Upper lobe of left lung (tissue), 6 donors: ENCODE results near the gene PCIF1. TPM values are rescaled to one million over a fixed set of nuclear protein-coding genes. Genes with fewer than 3 reads are reported as not detected.
"Not testable (repeated sequence)": the region's sequence is repeated elsewhere in the genome, so short reads cannot be mapped to it uniquely, and the experiment has no call there.

Experiments
- ATAC-seq, 2 donors: fragments of 200-7000 bp; cut with Tn5 transposase; one replicate each; pipeline ENCODE4 v1.9.1; 2022; ENCODE audit warnings: mild to moderate bottlenecking in 2 of 2, moderate library complexity in 2 of 2; ENCODE audit not compliant: low FRiP score in 2 of 2
- DNase-seq, 2 donors: peaks; one replicate each; pipeline ENCODE4 v3.0.0-alpha.2; 2019 to 2020
- H3K27ac ChIP-seq, 4 donors: fragments of 200-600 bp; sonication (generic); one replicate each; pipeline ENCODE4 v1.5.1; 2016 to 2019
- H3K27me3 ChIP-seq, 4 donors: fragments of 200-600 bp; sonication (generic); one replicate each; pipeline ENCODE4 v1.5.1; 2017 to 2019
- H3K36me3 ChIP-seq, 4 donors: fragments of 200-600 bp; sonication (generic); one replicate each; pipeline ENCODE4 v1.5.1; 2016 to 2019
- H3K4me1 ChIP-seq, 4 donors: fragments of 200-600 bp; sonication (generic); one replicate each; pipeline ENCODE4 v1.5.1; 2018 to 2019
- H3K4me3 ChIP-seq, 4 donors: fragments of 200-600 bp; sonication (generic); one replicate each; pipeline ENCODE4 v1.5.1; 2017 to 2019; ENCODE audit warnings: mild to moderate bottlenecking in 2 of 4, moderate library complexity in 1 of 4
- H3K9me3 ChIP-seq, 4 donors: fragments of 200-600 bp; sonication (generic); one replicate each; pipeline ENCODE4 v1.5.1; 2018 to 2019
- CTCF ChIP-seq, 6 experiments: fragments of 450-650 bp in 4 of 6; fragments of 200-600 bp in 2 of 6; sonication (generic) in 2 of 6; IDR thresholded peaks; one replicate each; pipeline ENCODE4 v1.5.1; 2016 to 2019; ENCODE audit warnings: antibody characterized with exemption in 6 of 6
- EP300 ChIP-seq, 4 donors: sonication (generic); formaldehyde crosslinking; IDR thresholded peaks; one replicate each; pipeline ENCODE4 v1.5.1; 2017; ENCODE audit warnings: antibody characterized with exemption in 4 of 4, control low read depth in 2 of 4
- POLR2A ChIP-seq, 4 donors: fragments of 450-650 bp; IDR thresholded peaks; one replicate each; pipeline ENCODE4 v1.5.1; 2016 to 2017; ENCODE audit warnings: antibody characterized with exemption in 4 of 4, mild to moderate bottlenecking in 2 of 4
- POLR2AphosphoS5 ChIP-seq, 2 donors: sonication (generic); formaldehyde crosslinking; IDR thresholded peaks; one replicate each; pipeline ENCODE4 v1.5.1; 2017; ENCODE audit warnings: antibody characterized with exemption in 2 of 2
- WGBS, 2 donors: methylation state at CpG; one replicate each; pipeline ENCODE4 v1.1.5; 2017 to 2018; 5-methylcytosine and 5-hydroxymethylcytosine counted together
- total RNA-seq, 6 donors: library from RNA; depleted of rRNA in 4 of 6; stranded (reverse); fragments of >200 nt in 4 of 6; gene quantifications; one replicate each; pipeline versions ENCODE4 v1.1.0 to v1.2.1, GENCODE V29; 2016 to 2021
- donor health status: DM: no; HTN: no; CAD: no; lungs with moderate emphysema.
- donor health status: DM: no; HTN: yes; CAD: no; lungs with severe emphysema.

PCIF1 gene
- total RNA-seq, 6 donors from 2014 or later, result 41.7 to 59.7 (median 47.1) TPM

- Histone ChIP-seq H3K36me3 (no peaks in the 10 kb centered on the region), H3K4me1 (peaks cover 12 to 43% (median 34%) of the 10 kb centered on the region in 4 donors), H3K27ac (peak overlapping the region; percentile 50 to 82 (median 76)), H3K27me3 (no peaks in the 10 kb centered on the region), H3K4me3 (no peak overlapping the region), H3K9me3 (no peaks in the 10 kb centered on the region)
- ATAC-seq, result peak; percentile 38 to 76
- no peak for DNase-seq
- TF ChIP-seq POLR2AphosphoS5 (IDR thresholded peaks at IDR 0.05) (peak in 1 of 2 donors; percentile 10), POLR2A (IDR thresholded peaks at IDR 0.05) (peak in 1 of 4 donors; percentile 29), EP300 (IDR thresholded peaks at IDR 0.05) (no peak), CTCF (IDR thresholded peaks at IDR 0.05) (no peak)
- 54 to 71% methylated on average over 15 to 21 of the region's 21 CpGs for WGBS, 2 donors
These were observed 9.9 kb upstream of the PCIF1 start for GRCh38 chr20:45924391-45925261.

- no peaks in the 10 kb centered on the region for H3K9me3 ChIP-seq
- H3K4me3 ChIP-seq, result no peak overlapping the region
- DNase-seq (no peak), ATAC-seq (no peak)
- 76 to 83% methylated on average over 8 to 9 of the region's 9 CpGs for WGBS, 2 donors
- H3K27ac ChIP-seq, result peak overlapping the region in 3 of 4 donors; percentile 14 to 82 (median 72)
- H3K36me3 ChIP-seq, result no peaks in the 10 kb centered on the region
- H3K27me3 ChIP-seq, result no peaks in the 10 kb centered on the region
- H3K4me1 ChIP-seq, result peaks cover 8 to 30% (median 23%) of the 10 kb centered on the region in 4 donors
- TF ChIP-seq EP300 (IDR thresholded peaks at IDR 0.05), result no peak
- no peak for TF ChIP-seq POLR2A (IDR thresholded peaks at IDR 0.05)
- TF ChIP-seq CTCF (IDR thresholded peaks at IDR 0.05), result no peak
- no peak for TF ChIP-seq POLR2AphosphoS5 (IDR thresholded peaks at IDR 0.05)
These were observed 8.5 kb upstream of the PCIF1 start for GRCh38 chr20:45925821-45926506.

- Histone ChIP-seq H3K27ac (no peak overlapping the region), H3K4me3 (no peak overlapping the region), H3K4me1 (peaks cover 8 to 26% (median 19%) of the 10 kb centered on the region in 4 donors), H3K27me3 (no peaks in the 10 kb centered on the region), H3K36me3 (no peaks in the 10 kb centered on the region), H3K9me3 (no peaks in the 10 kb centered on the region)
- 82 to 93% methylated on average over 2 of the region's 2 CpGs for WGBS, 2 donors
- ATAC-seq (no peak), DNase-seq (no peak)
- TF ChIP-seq EP300 (IDR thresholded peaks at IDR 0.05), result no peak
- no peak for TF ChIP-seq POLR2AphosphoS5 (IDR thresholded peaks at IDR 0.05)
- no peak for TF ChIP-seq CTCF (IDR thresholded peaks at IDR 0.05)
- no peak for TF ChIP-seq POLR2A (IDR thresholded peaks at IDR 0.05)
These were observed 7.8 kb upstream of the PCIF1 start for GRCh38 chr20:45926731-45927070.

GRCh38 chr20:45927071-45927878 lies 7.2 kb upstream of the PCIF1 start:
- Histone ChIP-seq H3K4me1 (peaks cover 8 to 20% (median 15%) of the 10 kb centered on the region in 4 donors), H3K36me3 (no peaks in the 10 kb centered on the region), H3K27me3 (no peaks in the 10 kb centered on the region), H3K27ac (no peak overlapping the region), H3K9me3 (no peaks in the 10 kb centered on the region), H3K4me3 (no peak overlapping the region)
- WGBS, 2 donors, result 73 to 75% methylated on average over 12 to 14 of the region's 14 CpGs
- no peak for ATAC-seq
- no peak for DNase-seq
- TF ChIP-seq POLR2A (IDR thresholded peaks at IDR 0.05) (no peak), CTCF (IDR thresholded peaks at IDR 0.05) (no peak), EP300 (IDR thresholded peaks at IDR 0.05) (no peak), POLR2AphosphoS5 (IDR thresholded peaks at IDR 0.05) (no peak)

- not testable (repeated sequence) for H3K27me3 ChIP-seq, H3K9me3 ChIP-seq, H3K4me3 ChIP-seq, DNase-seq, H3K27ac ChIP-seq, H3K36me3 ChIP-seq, ATAC-seq
- H3K4me1 ChIP-seq, result peaks cover 17 to 26% (median 18%) of the 10 kb centered on the region in 4 donors
- WGBS, 2 donors, result 93 to 97% methylated on average over 17 of the region's 17 CpGs
These were observed 2.8 kb upstream of the PCIF1 start for GRCh38 chr20:45931680-45932079.
